K562 (cell line): ENCODE data around the gene PCID2. TPM values are rescaled to one million over a fixed set of nuclear protein-coding genes. Genes with fewer than 3 reads are reported as not detected.

Experiments
- BRF1 ChIP-seq: IDR thresholded peaks from 3 replicates; pipeline ENCODE4 v1.6.1; 2011; ENCODE audit warnings: borderline replicate concordance, mild to moderate bottlenecking; ENCODE audit not compliant: insufficient read length; ENCODE audit errors: extremely low read depth
- CBX2 ChIP-seq: fragments of 200-600 bp; sonication (generic); IDR thresholded peaks from one replicate; pipeline ENCODE4 v1.6.1; 2012; ENCODE audit warnings: mild to moderate bottlenecking, low read length, inconsistent platforms; ENCODE audit not compliant: insufficient read depth, poor library complexity, severe bottlenecking
- EGR1 ChIP-seq: fragments of 450-650 bp; conservative IDR thresholded peaks from 2 replicates; pipeline ENCODE4 v1.6.1; 2017; ENCODE audit warnings: mild to moderate bottlenecking
- KAT7 ChIP-seq: sonication (generic); formaldehyde crosslinking; IDR thresholded peaks from 2 replicates; pipeline ENCODE4 v1.8.0; 2022; ENCODE audit warnings: missing genetic modification reagents, mild to moderate bottlenecking, borderline replicate concordance
- MTF1 ChIP-seq: fragments of 250-450 bp; sonication (Bioruptor Pico); IDR thresholded peaks from 2 replicates; pipeline ENCODE4 v1.9.0; 2021; ENCODE audit warnings: moderate library complexity, mild to moderate bottlenecking, inconsistent platforms, borderline replicate concordance
- PCBP2 ChIP-seq: fragments of 200-400 bp; formaldehyde crosslinking; IDR thresholded peaks from 2 replicates; pipeline ENCODE4 v1.6.1; 2018; ENCODE audit warnings: low read length, low read depth, mild to moderate bottlenecking, moderate library complexity; ENCODE audit not compliant: poor library complexity, severe bottlenecking
- PTBP1 ChIP-seq: fragments of 200-400 bp; formaldehyde crosslinking; IDR thresholded peaks from 2 replicates; pipeline ENCODE4 v1.6.1; 2017; ENCODE audit warnings: low read depth, low read length
- SNRNP70 ChIP-seq: fragments of 200-400 bp; formaldehyde crosslinking; optimal IDR thresholded peaks from 2 replicates; pipeline ENCODE3; 2017; ENCODE audit warnings: low read depth, low read length
- ZNF212 ChIP-seq: fragments of 450-650 bp; formaldehyde crosslinking; IDR thresholded peaks from 2 replicates; pipeline ENCODE4 v1.4.0; 2020; ENCODE audit warnings: mild to moderate bottlenecking
- ZNF318 ChIP-seq, 2 experiments: fragments of 450-650 bp; IDR thresholded peaks; 2 replicates each; pipeline ENCODE4 v1.6.1; 2016; ENCODE audit warnings: mild to moderate bottlenecking in 2 of 2, borderline replicate concordance in 1 of 2, low read depth in 1 of 2, moderate library complexity in 1 of 2
- polyA plus RNA-seq, 8 experiments: library from polyadenylated mRNA; depleted of rRNA in 4 of 8; stranded (reverse) in 5 of 8; unstranded in 3 of 8; fragments of >200 nt; fragmentation: Nextera tagmentation in 2 of 8; fragmentation: Illumina TruSeq in 1 of 8; extraction: Ambion mirVana in 2 of 8; extraction: Trizol in 1 of 8; gene quantifications; 2 replicates each; pipeline versions ENCODE4 v1.2.1 to v1.2.3, GENCODE V29; 2011 to 2014; ENCODE audit warnings: inconsistent platforms in 1 of 8, missing spikeins in 1 of 8
- total RNA-seq, 7 experiments: library from RNA; depleted of rRNA in 6 of 7; stranded (reverse); fragments of >200 nt in 6 of 7; fragmentation: Illumina TruSeq in 2 of 7; extraction: Trizol in 2 of 7; gene quantifications; 2 replicates each; pipeline versions ENCODE4 v1.2.1 to v1.2.3, GENCODE V29; 2011 to 2021; ENCODE audit warnings: low replicate concordance in 1 of 7
- TF ChIP-seq, protein P1 (sequence below): sonication (generic); formaldehyde crosslinking; IDR thresholded peaks from 2 replicates; pipeline ENCODE4 v1.8.1; 2023; ENCODE audit warnings: mild to moderate bottlenecking, missing genetic modification reagents
- TF ChIP-seq, protein P2 (sequence below): fragments of 450-650 bp; formaldehyde crosslinking; IDR thresholded peaks from 2 replicates; pipeline ENCODE4 v1.4.0; 2020; ENCODE audit warnings: mild to moderate bottlenecking, mixed read lengths
- TF ChIP-seq, protein P3 (sequence below): fragments of 250-450 bp; sonication (Bioruptor Pico); IDR thresholded peaks from 2 replicates; pipeline ENCODE4 v1.8.0; 2022; ENCODE audit warnings: moderate library complexity, mild to moderate bottlenecking, inconsistent platforms

Gene PCID2
- total and polyA plus RNA-seq, 9 of the 15 experiments (the other 6 are each of a cell fraction or from before 2014, with no cell fraction given) = 39.6 to 117 (median 59.6) TPM

DNA sequence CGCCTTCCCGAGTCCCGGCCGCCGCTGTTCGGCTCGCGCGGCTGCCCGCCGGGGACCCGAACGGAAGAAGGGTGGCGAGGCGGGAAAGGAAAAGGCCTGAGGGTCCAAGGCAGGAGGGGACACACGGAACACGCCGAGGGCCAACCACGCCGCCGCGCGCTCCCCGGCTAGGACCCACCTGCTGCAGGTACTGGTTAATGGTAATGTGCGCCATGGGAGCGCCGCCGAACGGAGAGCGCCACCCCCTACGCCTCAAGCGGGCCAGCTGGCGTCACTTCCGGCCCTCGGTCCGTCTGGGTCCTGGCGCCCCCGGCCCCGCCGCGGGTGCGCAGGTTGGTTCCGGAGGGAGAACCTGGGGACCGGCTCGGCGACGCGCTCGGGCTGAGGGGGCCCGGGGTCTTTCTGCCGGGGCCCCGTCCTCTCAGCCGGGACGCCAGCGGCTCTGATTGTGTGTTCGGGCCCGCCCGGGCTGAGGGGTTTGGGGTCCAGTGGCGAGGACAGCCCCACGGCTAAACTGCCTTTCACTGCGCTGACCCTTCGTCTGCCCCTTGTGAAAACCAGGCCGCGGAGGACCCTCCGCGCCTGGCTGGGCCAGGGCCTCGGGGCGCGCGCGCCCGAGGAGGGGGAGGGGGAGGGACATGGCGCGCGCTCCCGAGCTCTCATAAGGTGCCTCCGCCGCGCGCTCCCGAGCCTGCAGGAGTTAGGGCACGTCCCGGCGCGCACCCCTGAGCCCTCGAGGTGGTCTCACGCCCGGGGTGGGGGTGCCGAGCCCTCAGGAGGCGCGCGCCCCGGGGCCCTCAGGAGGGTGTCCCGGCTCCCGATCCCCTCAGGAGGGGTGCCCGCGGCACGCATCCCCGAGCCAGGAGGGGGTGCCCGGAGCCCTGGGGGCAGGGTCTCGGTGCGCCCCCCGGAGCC, at the start of gene PCID2 (continued):
- TF ChIP-seq, protein P1, sequence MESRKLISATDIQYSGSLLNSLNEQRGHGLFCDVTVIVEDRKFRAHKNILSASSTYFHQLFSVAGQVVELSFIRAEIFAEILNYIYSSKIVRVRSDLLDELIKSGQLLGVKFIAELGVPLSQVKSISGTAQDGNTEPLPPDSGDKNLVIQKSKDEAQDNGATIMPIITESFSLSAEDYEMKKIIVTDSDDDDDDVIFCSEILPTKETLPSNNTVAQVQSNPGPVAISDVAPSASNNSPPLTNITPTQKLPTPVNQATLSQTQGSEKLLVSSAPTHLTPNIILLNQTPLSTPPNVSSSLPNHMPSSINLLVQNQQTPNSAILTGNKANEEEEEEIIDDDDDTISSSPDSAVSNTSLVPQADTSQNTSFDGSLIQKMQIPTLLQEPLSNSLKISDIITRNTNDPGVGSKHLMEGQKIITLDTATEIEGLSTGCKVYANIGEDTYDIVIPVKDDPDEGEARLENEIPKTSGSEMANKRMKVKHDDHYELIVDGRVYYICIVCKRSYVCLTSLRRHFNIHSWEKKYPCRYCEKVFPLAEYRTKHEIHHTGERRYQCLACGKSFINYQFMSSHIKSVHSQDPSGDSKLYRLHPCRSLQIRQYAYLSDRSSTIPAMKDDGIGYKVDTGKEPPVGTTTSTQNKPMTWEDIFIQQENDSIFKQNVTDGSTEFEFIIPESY (CRISPR knock-in tag) = no peak
- TF ChIP-seq BRF1 = no peak
- no peak for TF ChIP-seq ZNF318 (IDR thresholded peaks at IDR 0.05; ENCODE audit: borderline replicate concordance in 1 of 2, low read depth in 1 of 2)
- TF ChIP-seq, protein P2, sequence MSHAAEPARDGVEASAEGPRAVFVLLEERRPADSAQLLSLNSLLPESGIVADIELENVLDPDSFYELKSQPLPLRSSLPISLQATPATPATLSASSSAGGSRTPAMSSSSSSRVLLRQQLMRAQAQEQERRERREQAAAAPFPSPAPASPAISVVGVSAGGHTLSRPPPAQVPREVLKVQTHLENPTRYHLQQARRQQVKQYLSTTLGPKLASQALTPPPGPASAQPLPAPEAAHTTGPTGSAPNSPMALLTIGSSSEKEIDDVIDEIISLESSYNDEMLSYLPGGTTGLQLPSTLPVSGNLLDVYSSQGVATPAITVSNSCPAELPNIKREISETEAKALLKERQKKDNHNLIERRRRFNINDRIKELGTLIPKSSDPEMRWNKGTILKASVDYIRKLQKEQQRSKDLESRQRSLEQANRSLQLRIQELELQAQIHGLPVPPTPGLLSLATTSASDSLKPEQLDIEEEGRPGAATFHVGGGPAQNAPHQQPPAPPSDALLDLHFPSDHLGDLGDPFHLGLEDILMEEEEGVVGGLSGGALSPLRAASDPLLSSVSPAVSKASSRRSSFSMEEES (CRISPR knock-in tag) = no peak
- no peak for TF ChIP-seq CBX2
- no peak for TF ChIP-seq EGR1
- peak; percentile 56 for TF ChIP-seq PCBP2
- TF ChIP-seq MTF1 = no peak
- TF ChIP-seq ZNF212 (CRISPR knock-in tag) = no peak
- TF ChIP-seq, protein P3, sequence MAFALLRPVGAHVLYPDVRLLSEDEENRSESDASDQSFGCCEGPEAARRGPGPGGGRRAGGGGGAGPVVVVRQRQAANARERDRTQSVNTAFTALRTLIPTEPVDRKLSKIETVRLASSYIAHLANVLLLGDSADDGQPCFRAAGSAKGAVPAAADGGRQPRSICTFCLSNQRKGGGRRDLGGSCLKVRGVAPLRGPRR (CRISPR knock-in tag) = no peak
- TF ChIP-seq SNRNP70 = no peak
- no peak; the same call in 1 of the 2 replicates for TF ChIP-seq KAT7 (CRISPR knock-in tag)
- TF ChIP-seq PTBP1 = no peak
